ENCODE data around the gene ZNF488.
A peak's percentile ranks its signal among the peaks of the same experiment; 100 is the strongest.
"Not testable (repeated sequence)": the region's sequence is repeated elsewhere in the genome, so short reads cannot be mapped to it uniquely, and the experiment has no call there.

The ZNF488 gene

DNA sequence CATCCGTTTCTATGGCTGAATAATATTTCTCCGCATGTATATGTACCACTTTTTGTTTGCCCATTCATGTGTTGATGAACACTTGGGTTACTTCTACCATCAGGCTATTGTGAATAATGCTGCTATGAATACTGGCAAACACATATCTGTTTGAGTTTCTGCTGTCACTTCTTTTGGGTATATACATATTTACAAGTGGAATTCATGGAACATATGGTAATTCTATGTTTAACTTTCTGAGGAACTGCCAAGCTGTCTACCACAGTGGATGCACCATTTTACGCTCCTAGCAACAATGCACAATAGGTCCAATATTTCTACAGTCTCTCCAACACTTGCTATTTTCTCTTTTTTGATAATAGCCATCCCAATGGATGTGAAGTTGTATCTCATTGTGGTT is 5.5 kb upstream of the ZNF488 start:
- no peaks in the 10 kb centered on the region for H3K4me1 ChIP-seq
- no peaks in the 10 kb centered on the region for H3K79me2 ChIP-seq
- H3K9me3 ChIP-seq (ENCODE audit: control insufficient read depth, low read length): no peaks in the 10 kb centered on the region
- H3K36me3 ChIP-seq (ENCODE audit: control insufficient read depth, insufficient read depth, low read length): no peaks in the 10 kb centered on the region
- H3K27ac ChIP-seq: no peak overlapping the region
- H3K4me2 ChIP-seq (ENCODE audit: low read length): no peak overlapping the region
- H2AFZ ChIP-seq: no peak overlapping the region
- no peak overlapping the region for H3K4me3 ChIP-seq (ENCODE audit: low read depth, low read length)
- no peak overlapping the region for H3K9ac ChIP-seq
- no peaks in the 10 kb centered on the region for H3K27me3 ChIP-seq (ENCODE audit: control insufficient read depth, insufficient read depth, low read length)
- TF ChIP-seq, protein P1, sequence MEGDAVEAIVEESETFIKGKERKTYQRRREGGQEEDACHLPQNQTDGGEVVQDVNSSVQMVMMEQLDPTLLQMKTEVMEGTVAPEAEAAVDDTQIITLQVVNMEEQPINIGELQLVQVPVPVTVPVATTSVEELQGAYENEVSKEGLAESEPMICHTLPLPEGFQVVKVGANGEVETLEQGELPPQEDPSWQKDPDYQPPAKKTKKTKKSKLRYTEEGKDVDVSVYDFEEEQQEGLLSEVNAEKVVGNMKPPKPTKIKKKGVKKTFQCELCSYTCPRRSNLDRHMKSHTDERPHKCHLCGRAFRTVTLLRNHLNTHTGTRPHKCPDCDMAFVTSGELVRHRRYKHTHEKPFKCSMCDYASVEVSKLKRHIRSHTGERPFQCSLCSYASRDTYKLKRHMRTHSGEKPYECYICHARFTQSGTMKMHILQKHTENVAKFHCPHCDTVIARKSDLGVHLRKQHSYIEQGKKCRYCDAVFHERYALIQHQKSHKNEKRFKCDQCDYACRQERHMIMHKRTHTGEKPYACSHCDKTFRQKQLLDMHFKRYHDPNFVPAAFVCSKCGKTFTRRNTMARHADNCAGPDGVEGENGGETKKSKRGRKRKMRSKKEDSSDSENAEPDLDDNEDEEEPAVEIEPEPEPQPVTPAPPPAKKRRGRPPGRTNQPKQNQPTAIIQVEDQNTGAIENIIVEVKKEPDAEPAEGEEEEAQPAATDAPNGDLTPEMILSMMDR (IDR thresholded peaks at IDR 0.05): no peak

GRCh38 chr10:47388879-47389278 is 4.8 kb upstream of the ZNF488 start:
- Histone ChIP-seq H3K27ac (no peak overlapping the region), H3K79me2 (no peaks in the 10 kb centered on the region), H3K4me2 (ENCODE audit: low read length) (no peak overlapping the region), H2AFZ (no peak overlapping the region), H3K9ac (no peak overlapping the region), H3K4me3 (ENCODE audit: low read depth, low read length) (no peak overlapping the region), H3K4me1 (no peaks in the 10 kb centered on the region), H3K36me3 (ENCODE audit: control insufficient read depth, insufficient read depth, low read length) (no peaks in the 10 kb centered on the region), H3K9me3 (ENCODE audit: control insufficient read depth, low read length) (no peaks in the 10 kb centered on the region), H3K27me3 (ENCODE audit: control insufficient read depth, insufficient read depth, low read length) (no peaks in the 10 kb centered on the region)
- TF ChIP-seq, protein P1 (IDR thresholded peaks at IDR 0.05): no peak

DNA sequence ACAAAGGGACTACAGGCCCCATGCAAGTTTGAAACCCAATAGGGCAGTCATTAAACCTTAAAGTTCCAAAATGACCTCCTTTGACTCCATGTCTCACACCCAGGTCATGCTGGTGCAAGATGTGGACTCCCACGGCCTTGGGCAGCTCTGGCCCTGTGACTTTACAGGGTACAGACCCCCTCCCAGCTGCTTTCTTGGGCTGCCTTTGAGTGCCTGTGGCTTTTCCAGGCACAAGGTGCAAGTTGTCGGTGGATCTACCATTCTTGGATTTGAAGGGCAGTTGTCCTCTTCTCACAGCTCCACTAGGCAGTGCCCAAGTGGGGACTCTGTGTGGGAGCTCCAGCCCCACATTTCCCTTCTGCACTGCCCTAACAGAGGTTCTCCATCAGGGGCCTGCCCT is 2.0 kb upstream of the ZNF488 start:
- H3K4me2 ChIP-seq (ENCODE audit: low read length); H3K9ac ChIP-seq; H3K27ac ChIP-seq; H3K79me2 ChIP-seq; H3K27me3 ChIP-seq (ENCODE audit: control insufficient read depth, insufficient read depth, low read length); H3K4me3 ChIP-seq (ENCODE audit: low read depth, low read length); H3K9me3 ChIP-seq (ENCODE audit: control insufficient read depth, low read length); H3K36me3 ChIP-seq (ENCODE audit: control insufficient read depth, insufficient read depth, low read length); H2AFZ ChIP-seq; H3K4me1 ChIP-seq: not testable (repeated sequence)

DNA sequence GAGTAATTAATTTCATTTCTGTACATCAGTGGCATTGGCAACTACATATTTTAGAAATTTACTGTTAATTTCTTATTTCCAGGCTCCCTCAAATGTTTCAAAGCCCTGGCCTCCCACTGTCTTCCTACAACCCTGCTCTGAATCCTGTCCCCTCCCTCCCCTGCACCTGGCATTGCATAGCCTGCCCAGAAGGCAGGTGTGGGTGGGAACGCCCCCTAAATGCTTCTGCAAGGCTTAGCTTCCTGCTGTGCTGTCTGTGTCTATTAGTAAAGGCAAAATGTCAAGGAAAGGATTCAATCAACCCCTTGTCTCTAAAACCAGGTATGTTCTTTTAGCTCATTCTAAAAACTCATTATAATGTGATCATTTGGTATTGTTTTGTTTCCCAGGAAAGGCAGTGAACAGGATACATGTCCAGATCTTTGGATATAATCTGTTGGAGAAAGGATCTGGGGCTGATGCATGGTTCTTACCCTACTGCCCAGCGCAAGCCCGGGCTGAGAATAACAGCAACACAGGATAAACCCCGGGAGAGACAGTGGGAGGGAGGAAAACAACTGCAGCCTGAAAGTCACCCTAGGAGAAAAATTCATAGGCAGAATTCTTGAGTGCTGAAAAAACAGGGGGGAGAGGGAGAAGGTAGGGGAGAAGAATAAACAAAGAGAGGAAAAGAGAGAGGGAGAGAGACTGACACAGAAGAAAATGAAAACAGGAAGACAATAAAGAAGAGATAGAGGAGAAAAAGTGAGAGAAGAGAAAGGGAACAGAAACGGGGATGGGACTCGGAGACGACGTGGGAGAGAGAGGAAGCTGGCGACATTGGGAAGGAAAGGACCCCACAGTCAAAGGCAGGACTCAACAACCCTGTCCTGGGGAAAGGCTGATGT is 589 bp downstream of the ZNF488 start:
- Histone ChIP-seq H2AFZ (peak overlapping the region; percentile 93), H3K4me3 (ENCODE audit: low read depth, low read length) (peak overlapping the region; percentile 73)
- TF ChIP-seq, protein P1 (IDR thresholded peaks at IDR 0.05): no peak

GRCh38 chr10:47381427-47382379 is 2.4 kb downstream of the ZNF488 start:
- H2AFZ ChIP-seq: no peak overlapping the region
- H3K4me1 ChIP-seq: no peaks in the 10 kb centered on the region
- no peak overlapping the region for H3K27ac ChIP-seq
- H3K36me3 ChIP-seq (ENCODE audit: control insufficient read depth, insufficient read depth, low read length): no peaks in the 10 kb centered on the region
- H3K4me2 ChIP-seq (ENCODE audit: low read length): no peak overlapping the region
- H3K79me2 ChIP-seq: no peaks in the 10 kb centered on the region
- TF ChIP-seq, protein P1 (IDR thresholded peaks at IDR 0.05): no peak
- no peaks in the 10 kb centered on the region for H3K9me3 ChIP-seq (ENCODE audit: control insufficient read depth, low read length)
- H3K4me3 ChIP-seq (ENCODE audit: low read depth, low read length): no peak overlapping the region
- H3K9ac ChIP-seq: no peak overlapping the region
- H3K27me3 ChIP-seq (ENCODE audit: control insufficient read depth, insufficient read depth, low read length): peaks cover 2% of the 10 kb centered on the region

More for the DNA sequence above, 589 bp downstream of the ZNF488 start:
- Histone ChIP-seq H3K36me3 (ENCODE audit: control insufficient read depth, insufficient read depth, low read length) (no peaks in the 10 kb centered on the region), H3K4me2 (ENCODE audit: low read length) (peak overlapping the region; percentile 74), H3K9me3 (ENCODE audit: control insufficient read depth, low read length) (no peaks in the 10 kb centered on the region), H3K79me2 (no peaks in the 10 kb centered on the region), H3K27ac (no peak overlapping the region), H3K27me3 (ENCODE audit: control insufficient read depth, insufficient read depth, low read length) (no peaks in the 10 kb centered on the region), H3K9ac (no peak overlapping the region), H3K4me1 (no peaks in the 10 kb centered on the region)

All from parathyroid adenoma (tissue), 2 donors.